ENCODE results near the gene TLR6.

- TF ChIP-seq NFIC (IDR thresholded peaks at IDR 0.05; ENCODE audit: borderline replicate concordance) (no peak), MAX (IDR thresholded peaks at IDR 0.05; ENCODE audit: low read depth) (no peak), TAF1 (IDR thresholded peaks at IDR 0.05; ENCODE audit: borderline replicate concordance, low read depth, low read length) (no peak), GABPA (IDR thresholded peaks at IDR 0.05; ENCODE audit: low read depth) (no peak), CHD2 (IDR thresholded peaks at IDR 0.05; ENCODE audit: low read length, partially characterized antibody) (no peak), RXRA (IDR thresholded peaks at IDR 0.05; ENCODE audit: borderline replicate concordance, low read depth) (no peak), EP300 (IDR thresholded peaks at IDR 0.05; ENCODE audit: borderline replicate concordance in 1 of 2, low read depth in 1 of 2, low read length in 1 of 2) (no peak), POLR2AphosphoS5 (IDR thresholded peaks at IDR 0.05; ENCODE audit: low read depth, low read length) (no peak)
- TF ChIP-seq, protein P1, sequence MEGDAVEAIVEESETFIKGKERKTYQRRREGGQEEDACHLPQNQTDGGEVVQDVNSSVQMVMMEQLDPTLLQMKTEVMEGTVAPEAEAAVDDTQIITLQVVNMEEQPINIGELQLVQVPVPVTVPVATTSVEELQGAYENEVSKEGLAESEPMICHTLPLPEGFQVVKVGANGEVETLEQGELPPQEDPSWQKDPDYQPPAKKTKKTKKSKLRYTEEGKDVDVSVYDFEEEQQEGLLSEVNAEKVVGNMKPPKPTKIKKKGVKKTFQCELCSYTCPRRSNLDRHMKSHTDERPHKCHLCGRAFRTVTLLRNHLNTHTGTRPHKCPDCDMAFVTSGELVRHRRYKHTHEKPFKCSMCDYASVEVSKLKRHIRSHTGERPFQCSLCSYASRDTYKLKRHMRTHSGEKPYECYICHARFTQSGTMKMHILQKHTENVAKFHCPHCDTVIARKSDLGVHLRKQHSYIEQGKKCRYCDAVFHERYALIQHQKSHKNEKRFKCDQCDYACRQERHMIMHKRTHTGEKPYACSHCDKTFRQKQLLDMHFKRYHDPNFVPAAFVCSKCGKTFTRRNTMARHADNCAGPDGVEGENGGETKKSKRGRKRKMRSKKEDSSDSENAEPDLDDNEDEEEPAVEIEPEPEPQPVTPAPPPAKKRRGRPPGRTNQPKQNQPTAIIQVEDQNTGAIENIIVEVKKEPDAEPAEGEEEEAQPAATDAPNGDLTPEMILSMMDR (IDR thresholded peaks at IDR 0.05), result no peak
Measured at GRCh38 chr4:38815885-38816782, 40.5 kb downstream of the TLR6 start.

All from SK-N-SH (cell line).